ENCODE data around the gene LCE2D.

LCE2D gene

GRCh38 chr1:152697701-152698600 is 34.8 kb downstream of the LCE2D start, which contains the start of gene LCE2A:
Gene LCE2A, plus strand, starts transcription at chr1:152698345. Its CDS starts 557 bp downstream, at chr1:152698902.
- no peak for DNase-seq

GRCh38 chr1:152699746-152700145 is 36.6 kb downstream of the LCE2D start:
- DNase-seq, result no peak

- DNase-seq, result no peak
Observed at GRCh38 chr1:152707860-152708259, 44.7 kb downstream of the LCE2D start, which contains the start of gene LCE4A. Gene LCE4A, plus strand, starts transcription at chr1:152708160. Its CDS starts 916 bp downstream, at chr1:152709076.

Data from NCI-H1694 treated with DMSO at 0.1 percent for 48 hours (cell line).